ENCODE results near the gene KDM8.

The KDM8 gene

GRCh38 chr16:27232061-27232900 lies 29.0 kb downstream of the KDM8 start:
- ATAC-seq (ENCODE audit: low read depth) = no peak
- no peak overlapping the region for H3K4me3 ChIP-seq (ENCODE audit: severe bottlenecking)

DNA sequence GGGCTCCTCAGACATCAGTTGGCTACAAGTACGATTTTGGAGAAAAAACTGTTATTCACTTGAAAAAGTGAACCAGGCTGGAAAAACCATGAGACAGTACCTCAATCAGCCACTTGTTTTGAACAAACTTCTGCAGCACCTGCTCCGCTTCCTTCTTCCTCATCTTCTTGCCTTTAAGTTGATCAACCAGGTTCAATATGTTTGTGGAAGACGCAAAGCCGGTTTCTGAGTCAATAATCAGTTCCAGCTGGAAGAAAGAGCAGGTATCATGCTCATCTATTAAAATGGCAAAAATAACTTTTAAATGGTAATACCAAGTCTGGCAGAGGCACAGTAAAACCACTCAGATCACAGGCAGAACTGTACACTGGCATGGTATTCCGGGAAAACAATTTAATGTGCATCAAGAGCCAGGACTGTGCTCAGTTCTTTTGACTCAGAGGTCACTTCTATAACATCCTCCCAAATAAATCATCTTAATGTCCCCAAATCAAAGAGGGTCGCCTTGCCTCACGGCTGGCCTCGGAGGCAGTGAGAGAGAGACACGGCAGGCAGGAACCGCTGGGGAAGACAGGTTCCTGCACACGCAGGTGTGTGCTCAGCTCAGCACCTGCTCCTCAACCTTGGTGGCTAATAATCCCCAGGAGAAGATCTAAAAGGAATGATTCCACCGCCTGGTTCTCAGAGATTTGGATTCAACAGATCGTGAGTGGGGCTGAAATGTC lies 29.7 kb downstream of the KDM8 start:
- no peak overlapping the region for H3K4me3 ChIP-seq (ENCODE audit: severe bottlenecking)
- H3K36me3 ChIP-seq (ENCODE audit: low read depth) = peaks cover 37% of the 10 kb centered on the region
- ATAC-seq (ENCODE audit: low read depth) = no peak
- H3K27ac ChIP-seq (ENCODE audit: poor library complexity, severe bottlenecking) = no peak overlapping the region
- DNase-seq (ENCODE audit: low spot score) = no peak
- TF ChIP-seq CTCF (IDR thresholded peaks at IDR 0.05; ENCODE audit: poor library complexity, severe bottlenecking) = no peak
- peaks cover 6% of the 10 kb centered on the region for H3K4me1 ChIP-seq (ENCODE audit: insufficient read depth, poor library complexity, severe bottlenecking)
- H3K27me3 ChIP-seq (ENCODE audit: insufficient read depth, poor library complexity, severe bottlenecking) = no peaks in the 10 kb centered on the region
- no peaks in the 10 kb centered on the region for H3K9me3 ChIP-seq (ENCODE audit: severe bottlenecking)

More at GRCh38 chr16:27232061-27232900, 29.0 kb downstream of the KDM8 start:
- no peak overlapping the region for H3K27ac ChIP-seq (ENCODE audit: poor library complexity, severe bottlenecking)
- peak; percentile 35 for DNase-seq (ENCODE audit: low spot score)
- H3K4me1 ChIP-seq (ENCODE audit: insufficient read depth, poor library complexity, severe bottlenecking) = peaks cover 6% of the 10 kb centered on the region
- H3K27me3 ChIP-seq (ENCODE audit: insufficient read depth, poor library complexity, severe bottlenecking) = no peaks in the 10 kb centered on the region
- no peaks in the 10 kb centered on the region for H3K9me3 ChIP-seq (ENCODE audit: severe bottlenecking)
- no peak for TF ChIP-seq CTCF (IDR thresholded peaks at IDR 0.05; ENCODE audit: poor library complexity, severe bottlenecking)
- peaks cover 37% of the 10 kb centered on the region for H3K36me3 ChIP-seq (ENCODE audit: low read depth)

DNA sequence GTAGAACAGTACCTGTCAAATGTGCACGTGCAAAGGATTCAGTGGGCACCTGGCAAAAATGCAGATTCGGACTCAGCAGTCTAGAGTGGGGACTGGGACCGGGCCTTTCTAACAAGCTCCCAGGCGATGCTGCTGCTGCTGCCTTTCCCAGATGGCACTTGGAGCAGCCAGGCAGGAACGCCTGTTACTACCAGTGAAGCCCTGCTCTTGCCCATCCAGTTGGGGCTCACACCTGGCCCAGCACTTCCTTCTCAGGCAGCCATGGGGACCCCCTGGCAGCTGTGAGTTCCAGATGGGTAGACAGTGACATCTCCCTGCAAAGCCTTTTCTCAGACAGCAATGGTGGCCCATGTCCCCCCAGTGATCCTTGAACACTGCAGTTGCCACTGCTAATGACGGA lies 30.4 kb downstream of the KDM8 start:
- H3K9me3 ChIP-seq (ENCODE audit: severe bottlenecking) = no peaks in the 10 kb centered on the region
- H3K4me3 ChIP-seq (ENCODE audit: severe bottlenecking) = no peak overlapping the region
- peaks cover 6% of the 10 kb centered on the region for H3K4me1 ChIP-seq (ENCODE audit: insufficient read depth, poor library complexity, severe bottlenecking)
- H3K36me3 ChIP-seq (ENCODE audit: low read depth) = peaks cover 37% of the 10 kb centered on the region
- H3K27me3 ChIP-seq (ENCODE audit: insufficient read depth, poor library complexity, severe bottlenecking) = no peaks in the 10 kb centered on the region
- H3K27ac ChIP-seq (ENCODE audit: poor library complexity, severe bottlenecking) = no peak overlapping the region
- ATAC-seq (ENCODE audit: low read depth) (no peak), DNase-seq (ENCODE audit: low spot score) (no peak)
- TF ChIP-seq CTCF (IDR thresholded peaks at IDR 0.05; ENCODE audit: poor library complexity, severe bottlenecking) = no peak

DNA sequence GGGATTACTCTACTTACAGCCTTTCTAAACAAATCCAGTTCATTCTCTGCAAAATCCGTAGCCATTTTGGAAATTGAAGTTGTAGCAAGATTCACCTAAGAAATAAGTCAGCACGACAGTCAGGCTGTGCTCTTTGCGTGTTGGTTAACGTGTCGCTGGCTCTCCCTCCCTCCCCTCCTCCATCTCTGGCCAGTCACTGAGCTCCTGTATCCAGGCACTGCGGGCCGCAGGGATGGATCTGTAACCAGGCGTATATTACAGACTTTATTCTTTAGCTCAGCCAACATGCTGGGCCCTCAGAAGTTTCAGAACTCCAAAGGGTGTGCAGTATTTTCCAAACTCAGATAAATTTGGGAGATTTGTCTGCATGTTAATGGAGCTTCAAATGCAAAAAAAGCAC lies 30.8 kb downstream of the KDM8 start:
- no peak for ATAC-seq (ENCODE audit: low read depth)
- Histone ChIP-seq H3K9me3 (ENCODE audit: severe bottlenecking) (no peaks in the 10 kb centered on the region), H3K27ac (ENCODE audit: poor library complexity, severe bottlenecking) (no peak overlapping the region), H3K36me3 (ENCODE audit: low read depth) (peaks cover 37% of the 10 kb centered on the region), H3K4me1 (ENCODE audit: insufficient read depth, poor library complexity, severe bottlenecking) (peaks cover 6% of the 10 kb centered on the region), H3K27me3 (ENCODE audit: insufficient read depth, poor library complexity, severe bottlenecking) (no peaks in the 10 kb centered on the region), H3K4me3 (ENCODE audit: severe bottlenecking) (no peak overlapping the region)
- no peak for TF ChIP-seq CTCF (IDR thresholded peaks at IDR 0.05; ENCODE audit: poor library complexity, severe bottlenecking)
- no peak for DNase-seq (ENCODE audit: low spot score)

Measured in RWPE2 (cell line).